Measurements from ENCODE around the gene CDK14.

DNA sequence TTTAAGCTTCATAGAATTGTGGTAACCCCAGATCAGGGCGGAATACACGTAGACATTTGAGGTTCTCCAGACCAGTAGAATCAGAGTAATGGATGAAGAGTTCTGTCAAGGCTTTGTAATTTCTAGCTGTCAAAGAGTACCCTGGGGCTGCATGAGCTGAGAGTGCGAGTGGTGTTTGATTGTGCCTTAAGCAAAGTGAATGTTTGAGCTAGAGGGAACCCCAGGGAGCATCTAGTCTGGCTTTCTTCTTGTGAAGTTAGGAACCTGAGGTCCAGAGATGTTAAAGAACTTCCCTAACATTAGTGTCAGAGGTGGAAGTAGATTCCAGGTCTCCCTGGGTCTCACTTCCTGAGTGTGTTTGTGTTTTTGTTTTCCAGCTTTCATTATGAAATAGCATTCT is 455.8 kb downstream of the CDK14 start:
- TF ChIP-seq, protein P1, sequence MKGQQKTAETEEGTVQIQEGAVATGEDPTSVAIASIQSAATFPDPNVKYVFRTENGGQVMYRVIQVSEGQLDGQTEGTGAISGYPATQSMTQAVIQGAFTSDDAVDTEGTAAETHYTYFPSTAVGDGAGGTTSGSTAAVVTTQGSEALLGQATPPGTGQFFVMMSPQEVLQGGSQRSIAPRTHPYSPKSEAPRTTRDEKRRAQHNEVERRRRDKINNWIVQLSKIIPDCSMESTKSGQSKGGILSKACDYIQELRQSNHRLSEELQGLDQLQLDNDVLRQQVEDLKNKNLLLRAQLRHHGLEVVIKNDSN (IDR thresholded peaks at IDR 0.05), result no peak
- TF ChIP-seq CEBPB (IDR thresholded peaks at IDR 0.05) (no peak), CREB1 (IDR thresholded peaks at IDR 0.05; ENCODE audit: low read depth) (no peak), TAF1 (IDR thresholded peaks at IDR 0.05; ENCODE audit: low read depth) (no peak)
